CMK (cell line): ENCODE data around the gene RPS5.
A peak's percentile ranks its signal among the peaks of the same experiment; 100 is the strongest.
"Not testable (repeated sequence)": the region's sequence is repeated elsewhere in the genome, so short reads cannot be mapped to it uniquely, and the experiment has no call there.

Source experiments
- DNase-seq: peaks from one replicate; pipeline ENCODE4 v3.0.0-alpha.2; 2010; ENCODE audit warnings: low read depth

RPS5 gene

GRCh38 chr19:58356766-58357480 lies 30.1 kb upstream of the RPS5 start:
- no peak for DNase-seq

- DNase-seq: no peak
These were observed 29.5 kb upstream of the RPS5 start for GRCh38 chr19:58357481-58358145.

- DNase-seq: peak; percentile 75
These were observed 25.2 kb upstream of the RPS5 start for GRCh38 chr19:58361900-58362271.

GRCh38 chr19:58362272-58362994 lies 24.6 kb upstream of the RPS5 start, which contains the start of gene ZNF497:
TSS of gene ZNF497 (minus strand) at chr19:58362751. CDS start at chr19:58357635, 5,116 bp downstream.
- peak; percentile 95 for DNase-seq

- no peak for DNase-seq
These were observed 22.9 kb upstream of the RPS5 start for GRCh38 chr19:58364146-58364545.

GRCh38 chr19:58366585-58367430 lies 20.3 kb upstream of the RPS5 start:
- DNase-seq: no peak

GRCh38 chr19:58367698-58368454 lies 19.2 kb upstream of the RPS5 start:
- no peak for DNase-seq

- no peak for DNase-seq
These were observed 18.3 kb upstream of the RPS5 start for GRCh38 chr19:58368561-58369360.

GRCh38 chr19:58372311-58373133 lies 14.5 kb upstream of the RPS5 start:
- no peak for DNase-seq

- no peak for DNase-seq
These were observed 12.9 kb upstream of the RPS5 start for GRCh38 chr19:58374200-58374599.

- not testable (repeated sequence) for DNase-seq
These were observed 10.3 kb upstream of the RPS5 start for GRCh38 chr19:58376724-58377123.

- no peak for DNase-seq
These were observed 7.8 kb upstream of the RPS5 start for GRCh38 chr19:58379246-58379645.

- DNase-seq: no peak
These were observed 6.9 kb upstream of the RPS5 start for GRCh38 chr19:58380037-58380661.

GRCh38 chr19:58380662-58381459 lies 6.2 kb upstream of the RPS5 start, which contains the start of gene ZNF837:
TSS of gene ZNF837 (minus strand) at chr19:58381030. CDS start at chr19:58369332, 11,698 bp downstream.
- DNase-seq: peak; percentile 100

- no peak for DNase-seq
These were observed 5.4 kb upstream of the RPS5 start for GRCh38 chr19:58381460-58382212.

GRCh38 chr19:58382997-58383603 lies 4.0 kb upstream of the RPS5 start:
- DNase-seq: no peak

- no peak for DNase-seq
These were observed 1.7 kb upstream of the RPS5 start for GRCh38 chr19:58385313-58385890.
